Ramos (cell line): ENCODE data around the gene ZIC2.

Experiments
- in situ Hi-C: fragments of 300-500 bp; cut with MboI; formaldehyde crosslinking; loops from one replicate; pipeline ENCODE4 v1.14.3; 2022; ENCODE audit warnings: low sequenced_read_pairs; ENCODE audit not compliant: unreplicated experiment

The ZIC2 gene

DNA sequence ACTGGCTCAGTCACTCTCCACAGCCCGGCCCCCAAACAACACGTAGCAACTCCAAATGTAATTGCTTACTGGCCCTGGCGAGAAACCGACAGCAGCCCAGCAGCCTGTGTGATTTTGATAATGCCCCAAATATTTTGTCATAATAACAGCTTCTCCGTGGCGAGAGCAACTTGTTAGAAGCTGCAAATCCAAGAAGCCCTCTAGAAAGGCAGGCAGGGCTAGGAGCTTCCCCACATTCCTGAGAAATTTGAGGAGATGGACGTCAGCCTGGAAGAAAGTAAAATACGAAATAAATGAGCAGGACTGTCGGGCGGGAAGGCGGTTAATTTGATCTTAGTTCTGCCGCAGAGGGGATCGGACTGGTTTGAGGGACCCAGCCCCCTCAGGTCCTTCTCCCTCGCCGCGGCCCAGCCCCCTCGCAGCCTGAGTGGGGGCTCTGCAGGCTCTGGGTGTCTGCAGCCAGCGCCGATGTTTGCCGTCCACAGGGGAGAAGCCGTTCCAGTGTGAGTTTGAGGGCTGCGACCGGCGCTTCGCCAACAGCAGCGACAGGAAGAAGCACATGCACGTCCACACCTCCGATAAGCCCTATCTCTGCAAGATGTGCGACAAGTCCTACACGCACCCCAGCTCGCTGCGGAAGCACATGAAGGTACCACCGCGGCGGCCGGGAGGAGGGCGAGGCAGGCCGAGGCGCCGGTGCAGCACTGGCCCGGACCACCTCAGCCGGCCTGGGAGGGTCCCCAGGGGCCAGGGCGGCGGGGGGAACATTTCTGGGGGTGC, 3.1 kb downstream of the ZIC2 start:
- in situ Hi-C loops, result no loop called here

DNA sequence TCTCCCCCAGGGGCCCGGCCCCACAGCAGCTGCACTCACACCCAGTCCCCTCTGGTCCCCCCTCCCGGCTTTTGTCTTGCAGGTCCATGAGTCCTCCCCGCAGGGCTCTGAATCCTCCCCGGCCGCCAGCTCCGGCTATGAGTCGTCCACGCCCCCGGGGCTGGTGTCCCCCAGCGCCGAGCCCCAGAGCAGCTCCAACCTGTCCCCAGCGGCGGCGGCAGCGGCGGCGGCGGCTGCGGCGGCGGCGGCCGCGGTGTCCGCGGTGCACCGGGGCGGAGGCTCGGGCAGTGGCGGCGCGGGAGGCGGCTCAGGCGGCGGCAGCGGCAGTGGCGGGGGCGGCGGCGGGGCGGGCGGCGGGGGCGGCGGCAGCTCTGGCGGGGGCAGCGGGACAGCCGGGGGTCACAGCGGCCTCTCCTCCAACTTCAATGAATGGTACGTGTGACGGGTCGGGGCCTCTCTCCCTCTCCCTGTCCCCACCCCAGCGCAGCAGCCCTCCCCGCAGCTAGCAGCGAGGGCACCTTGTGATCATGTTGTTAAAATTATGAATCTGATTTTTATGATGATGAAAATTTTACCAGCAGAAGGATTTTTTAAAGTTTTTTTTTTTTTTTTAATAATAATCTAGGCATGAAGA, 3.8 kb downstream of the ZIC2 start:
- in situ Hi-C loops, result no loop called here

DNA sequence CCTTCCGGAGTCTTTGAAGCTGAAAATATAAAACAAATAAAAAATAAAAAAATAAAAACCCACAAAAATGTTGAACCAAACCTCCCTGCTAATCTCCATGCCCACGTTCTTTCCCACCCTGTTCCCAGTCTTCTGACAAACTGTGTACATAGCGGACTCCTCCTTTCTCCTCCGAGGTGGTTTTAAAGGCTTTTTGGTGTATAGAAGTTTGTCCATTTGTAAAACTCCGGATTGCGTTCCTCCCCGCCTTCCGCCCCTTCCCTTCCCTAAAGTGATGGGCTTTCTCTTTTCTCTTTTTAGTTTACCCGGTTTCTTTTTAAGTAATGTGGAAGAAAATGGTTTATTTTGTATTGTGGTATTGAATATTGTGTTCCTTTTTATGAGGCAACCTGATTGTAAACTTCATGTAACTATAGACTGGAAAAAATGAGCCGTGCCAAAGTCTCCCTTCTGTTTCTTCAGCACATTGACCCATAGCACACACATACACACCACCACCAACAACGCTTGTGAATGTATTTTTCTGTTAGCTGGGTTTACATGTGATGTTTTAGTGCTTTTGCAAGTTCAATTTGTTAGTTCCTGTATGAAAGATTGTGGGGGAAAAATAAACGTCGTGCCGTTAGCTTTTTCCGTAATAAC, 4.4 kb downstream of the ZIC2 start:
- in situ Hi-C loops, result no loop called here

DNA sequence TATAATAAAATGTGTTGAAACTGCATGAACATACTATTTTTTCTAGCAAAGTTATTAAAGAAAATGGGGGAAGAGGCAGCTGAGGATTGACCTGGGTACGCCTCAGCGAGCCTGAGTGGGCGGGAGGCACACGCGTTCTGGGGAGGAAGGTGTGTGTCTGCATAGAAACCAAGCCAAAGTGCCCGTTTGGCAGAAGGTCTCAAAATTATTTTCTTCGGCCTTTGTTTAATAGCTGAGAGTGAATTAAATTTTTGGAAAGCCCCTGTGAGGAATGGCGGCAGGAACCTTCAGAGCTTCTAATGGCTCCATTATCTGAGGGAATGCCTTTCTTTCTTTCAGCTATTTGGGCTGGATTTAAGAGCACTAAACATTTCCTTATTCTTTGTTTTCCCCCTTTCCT, 5.2 kb downstream of the ZIC2 start:
- in situ Hi-C loops, result no loop called here

DNA sequence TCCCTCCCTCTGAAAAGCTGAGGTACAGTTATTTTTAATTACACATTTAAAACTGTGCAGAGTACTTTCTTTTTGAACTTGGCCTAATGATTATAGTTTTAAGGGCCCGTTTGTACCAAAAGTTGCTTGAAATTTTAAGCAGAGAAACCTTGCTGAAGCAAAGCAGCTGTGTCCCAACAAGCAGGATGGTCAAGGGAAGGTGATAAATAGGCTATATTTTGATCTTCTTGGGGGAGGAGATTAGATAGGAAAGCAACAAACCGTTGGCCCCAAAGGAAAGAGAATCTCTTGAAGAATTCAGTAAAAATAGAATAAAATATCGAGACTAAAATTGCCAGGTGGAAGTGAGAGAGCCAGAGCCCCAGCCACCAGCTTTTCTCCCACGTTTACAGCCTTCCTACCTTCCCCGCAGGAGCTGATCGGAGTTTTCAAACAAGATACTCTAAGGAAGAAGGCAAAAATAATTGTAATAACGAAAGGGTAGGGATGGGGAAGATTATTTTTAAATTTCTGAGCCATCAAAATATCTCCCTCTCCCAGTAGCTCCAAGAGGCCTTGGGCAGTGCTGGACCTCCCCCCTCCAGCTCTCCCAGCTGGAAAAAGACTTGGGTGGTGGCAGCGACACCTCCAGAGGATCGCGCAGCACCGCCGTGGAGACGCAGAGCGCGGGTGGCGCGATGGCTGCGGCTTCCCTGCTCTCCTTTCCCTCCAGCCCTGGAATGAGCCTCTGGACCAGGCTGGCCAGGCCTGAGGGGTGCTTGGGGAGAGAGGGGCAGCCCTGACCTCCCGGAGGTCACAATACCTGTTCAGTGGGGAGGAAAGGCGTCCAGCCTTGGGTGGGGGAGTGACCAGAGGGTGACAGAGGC, 5.8 kb downstream of the ZIC2 start:
- in situ Hi-C loops, result no loop called here

DNA sequence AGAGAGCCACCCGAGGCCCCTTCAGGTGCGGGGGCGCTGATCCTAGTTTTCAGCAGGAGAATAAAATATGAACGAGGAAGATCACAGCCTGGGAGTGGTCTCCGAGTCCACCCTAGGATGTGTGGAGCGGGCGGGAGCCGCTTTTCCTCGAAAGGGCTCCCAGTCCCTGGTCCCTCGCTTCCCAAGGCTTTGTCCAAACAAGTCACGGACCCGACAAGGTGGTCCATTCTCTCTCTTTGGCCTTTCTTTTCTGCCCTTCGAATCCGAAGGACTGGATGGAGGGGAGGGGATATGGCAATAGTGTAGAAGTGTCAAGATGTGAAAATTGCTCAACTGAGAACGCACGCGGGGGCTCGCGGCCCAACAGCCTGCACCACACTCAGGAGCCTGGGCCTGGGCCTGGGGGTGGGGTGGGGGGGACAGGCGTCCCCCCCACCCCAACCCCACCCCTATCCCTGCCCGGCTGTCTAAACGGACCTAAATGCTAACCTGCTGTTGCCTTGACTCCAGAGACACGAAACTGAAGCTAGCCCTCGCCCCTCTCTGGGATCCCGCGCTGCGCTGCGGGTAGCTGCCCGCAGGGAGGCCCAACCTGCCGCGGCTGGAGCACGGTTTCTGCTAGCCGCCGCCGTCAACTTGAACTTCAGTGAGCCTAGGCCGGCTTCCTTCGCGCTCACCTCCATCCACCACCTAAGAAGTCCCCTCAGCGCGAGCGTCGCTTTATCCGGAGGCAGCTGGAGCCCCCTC, 7.1 kb downstream of the ZIC2 start:
- in situ Hi-C loops, result no loop called here

DNA sequence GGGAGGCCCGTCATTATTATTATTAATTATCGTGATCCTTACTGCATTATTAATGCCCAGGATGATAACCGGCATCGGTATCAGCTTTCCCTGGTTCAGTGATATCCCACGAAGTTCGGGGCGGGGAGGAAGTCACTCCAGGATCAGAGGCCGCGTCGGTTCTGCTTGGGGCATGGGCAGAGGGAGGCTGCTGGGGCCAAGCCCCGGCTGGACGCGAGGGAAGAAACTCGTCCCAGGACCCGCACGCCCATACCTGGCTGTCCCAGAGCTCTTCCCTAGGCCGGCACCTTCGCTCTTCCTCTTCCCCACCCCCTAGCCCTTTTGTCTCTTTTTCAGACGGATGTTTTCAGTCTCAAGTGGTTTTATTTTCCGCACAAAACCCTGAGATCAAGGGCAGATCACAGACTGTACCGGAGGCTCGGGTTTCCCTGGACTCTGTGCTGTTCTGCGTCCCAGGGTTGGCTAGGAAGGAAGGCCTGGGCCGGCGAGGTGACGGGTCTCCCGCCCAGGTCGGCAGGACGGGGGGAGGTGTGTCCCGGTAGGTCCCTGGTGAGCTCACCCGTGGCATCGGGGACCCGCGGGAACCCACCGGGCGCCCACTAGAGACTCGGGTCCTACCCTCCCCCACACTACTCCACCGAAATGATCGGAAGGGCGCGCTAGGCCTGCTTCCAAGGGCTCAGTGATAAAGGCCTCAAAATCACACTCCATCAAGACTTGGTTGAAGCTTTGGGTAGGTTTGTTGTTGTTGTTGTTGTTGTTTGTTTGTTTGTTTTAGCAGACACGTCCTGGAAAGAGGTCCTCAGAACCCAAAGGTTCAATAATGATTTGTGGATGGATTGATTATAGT, 7.9 kb downstream of the ZIC2 start:
- in situ Hi-C loops, result no loop called here

DNA sequence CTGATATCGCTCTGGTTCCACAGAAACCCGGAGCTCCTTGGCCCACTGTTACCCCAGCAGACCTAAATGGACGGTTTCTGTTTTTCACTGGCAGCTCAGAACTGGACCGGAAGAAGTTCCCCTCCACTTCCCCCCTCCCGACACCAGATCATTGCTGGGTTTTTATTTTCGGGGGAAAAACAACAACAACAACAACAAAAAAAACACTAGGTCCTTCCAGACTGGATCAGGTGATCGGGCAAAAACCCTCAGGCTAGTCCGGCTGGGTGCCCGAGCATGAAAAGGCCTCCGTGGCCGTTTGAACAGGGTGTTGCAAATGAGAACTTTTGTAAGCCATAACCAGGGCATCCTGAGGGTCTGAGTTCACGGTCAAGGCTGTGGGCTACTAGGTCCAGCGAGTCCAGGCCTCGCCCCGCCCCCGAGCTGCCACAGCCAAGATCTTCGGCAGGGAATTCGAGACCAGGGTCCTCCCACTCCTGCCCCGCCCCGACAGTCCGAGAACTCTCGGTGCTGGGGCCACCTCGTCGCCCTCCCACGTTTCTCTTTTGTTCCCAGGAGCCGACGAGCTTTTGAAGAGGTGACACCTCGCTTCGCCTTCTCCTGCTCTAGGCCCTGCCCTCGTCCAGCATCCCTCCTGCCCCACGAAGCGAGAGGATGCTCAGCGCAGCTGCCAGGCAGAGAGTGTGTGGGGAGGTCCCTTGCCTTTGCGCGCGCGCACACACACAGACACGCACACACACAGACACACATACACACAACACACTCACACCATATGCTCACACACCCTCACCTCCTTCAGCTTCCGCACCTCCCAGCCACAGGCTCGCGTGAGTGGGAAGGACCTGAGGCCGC, 8.8 kb downstream of the ZIC2 start:
- in situ Hi-C loops, result no loop called here

DNA sequence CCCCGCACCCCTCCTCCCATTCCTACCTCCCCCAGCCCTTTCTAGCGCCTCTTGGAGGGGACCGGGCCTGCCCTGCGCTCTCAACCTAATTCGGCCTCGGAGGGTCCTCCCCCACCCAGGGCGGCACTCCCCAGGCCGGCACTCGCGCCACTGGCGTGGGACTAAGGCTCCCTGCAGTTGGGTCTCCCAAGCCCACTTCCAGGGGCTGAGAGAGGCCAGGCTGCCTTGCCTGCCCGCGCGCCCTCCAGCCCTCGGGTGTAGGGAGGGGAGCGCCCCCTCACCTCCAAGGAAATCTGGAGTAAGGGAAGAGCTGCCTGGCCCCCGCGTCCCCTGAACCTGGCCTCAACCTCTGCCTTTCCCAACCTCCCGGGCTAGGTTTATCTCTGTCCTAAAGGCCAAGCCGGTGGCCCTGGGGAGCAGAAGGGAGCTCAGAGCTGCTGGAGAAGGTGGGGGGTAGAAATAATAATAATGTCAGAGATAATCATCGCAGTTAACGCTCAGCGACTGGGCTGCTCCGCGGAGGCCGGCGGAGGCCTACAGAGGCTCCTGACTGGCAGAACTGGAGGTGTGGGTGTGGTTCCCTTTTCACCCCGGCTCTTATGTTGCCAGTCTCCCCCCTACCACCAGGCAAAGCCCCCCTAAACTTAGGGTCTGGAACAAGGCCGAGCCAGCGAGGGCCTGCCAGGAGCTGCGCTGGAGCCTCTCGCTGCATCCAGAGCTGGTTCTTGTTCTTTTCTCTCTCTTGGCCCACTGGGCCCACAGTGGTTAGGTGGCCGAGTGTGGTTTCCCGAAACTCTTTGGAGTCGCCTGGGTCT, 9.6 kb downstream of the ZIC2 start:
- in situ Hi-C loops, result no loop called here

DNA sequence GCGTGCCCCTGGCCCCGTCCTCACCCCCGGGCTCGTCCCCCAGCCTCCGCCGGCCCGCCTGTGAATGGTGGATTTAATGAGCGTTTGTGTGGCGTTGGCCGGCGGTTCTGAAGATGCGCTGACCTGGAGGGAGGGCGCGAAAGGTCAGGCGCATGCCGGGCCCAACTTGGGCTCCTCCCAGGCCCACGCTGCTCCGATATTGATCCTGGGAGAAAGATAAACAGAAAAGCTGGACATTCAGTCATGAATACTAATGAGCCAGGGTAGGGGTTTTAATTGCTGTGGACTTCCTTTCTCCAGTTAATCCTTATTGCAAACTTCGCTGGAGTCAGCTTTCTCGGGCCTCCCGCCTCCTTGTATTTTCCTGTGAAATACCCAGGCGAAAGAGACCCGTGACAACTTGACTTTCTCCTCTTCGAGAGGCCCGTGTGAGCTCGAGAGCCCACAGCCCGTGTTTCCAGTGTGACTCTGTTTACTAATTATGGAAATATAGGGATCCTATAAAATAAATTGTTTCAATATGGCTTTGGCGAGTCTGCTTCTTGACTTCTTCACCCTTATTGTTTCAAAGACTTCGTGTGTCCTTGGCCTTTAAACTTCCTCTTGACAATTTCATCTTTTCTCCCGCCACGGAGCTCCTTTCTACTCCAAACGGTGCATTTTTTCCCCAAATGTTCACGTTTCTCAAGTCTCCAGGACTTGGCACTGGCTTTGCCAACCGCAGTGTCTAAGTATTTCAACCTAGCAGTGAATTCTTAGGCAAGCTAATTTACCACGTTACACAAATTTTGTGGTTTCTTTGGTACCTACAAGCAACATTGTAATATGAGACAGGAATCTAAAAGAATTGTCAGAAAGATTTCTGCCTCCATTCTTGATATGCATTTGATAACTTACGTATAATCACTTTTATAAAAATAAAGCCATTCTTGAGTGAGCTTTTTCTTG, 10.5 kb downstream of the ZIC2 start:
- in situ Hi-C loops, result no loop called here

DNA sequence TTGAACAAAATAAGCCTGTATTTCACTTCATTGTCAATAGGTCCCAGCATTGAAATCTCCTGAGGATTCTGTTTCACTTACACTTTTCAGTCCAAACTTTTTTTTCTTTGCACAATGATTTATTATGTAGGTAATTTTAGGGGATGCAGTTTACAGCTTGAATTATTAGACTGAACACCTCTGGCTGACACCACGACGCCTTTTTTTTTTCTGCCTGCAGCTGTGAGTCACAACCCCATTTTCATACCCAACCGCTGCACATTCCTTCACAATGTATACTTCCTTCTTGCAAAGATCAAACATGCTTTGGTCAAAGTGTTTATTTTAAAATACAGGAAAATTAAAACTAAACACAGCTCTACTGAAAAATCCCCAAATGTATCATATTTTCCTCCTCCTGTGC, 11.4 kb downstream of the ZIC2 start:
- in situ Hi-C loops, result no loop called here

DNA sequence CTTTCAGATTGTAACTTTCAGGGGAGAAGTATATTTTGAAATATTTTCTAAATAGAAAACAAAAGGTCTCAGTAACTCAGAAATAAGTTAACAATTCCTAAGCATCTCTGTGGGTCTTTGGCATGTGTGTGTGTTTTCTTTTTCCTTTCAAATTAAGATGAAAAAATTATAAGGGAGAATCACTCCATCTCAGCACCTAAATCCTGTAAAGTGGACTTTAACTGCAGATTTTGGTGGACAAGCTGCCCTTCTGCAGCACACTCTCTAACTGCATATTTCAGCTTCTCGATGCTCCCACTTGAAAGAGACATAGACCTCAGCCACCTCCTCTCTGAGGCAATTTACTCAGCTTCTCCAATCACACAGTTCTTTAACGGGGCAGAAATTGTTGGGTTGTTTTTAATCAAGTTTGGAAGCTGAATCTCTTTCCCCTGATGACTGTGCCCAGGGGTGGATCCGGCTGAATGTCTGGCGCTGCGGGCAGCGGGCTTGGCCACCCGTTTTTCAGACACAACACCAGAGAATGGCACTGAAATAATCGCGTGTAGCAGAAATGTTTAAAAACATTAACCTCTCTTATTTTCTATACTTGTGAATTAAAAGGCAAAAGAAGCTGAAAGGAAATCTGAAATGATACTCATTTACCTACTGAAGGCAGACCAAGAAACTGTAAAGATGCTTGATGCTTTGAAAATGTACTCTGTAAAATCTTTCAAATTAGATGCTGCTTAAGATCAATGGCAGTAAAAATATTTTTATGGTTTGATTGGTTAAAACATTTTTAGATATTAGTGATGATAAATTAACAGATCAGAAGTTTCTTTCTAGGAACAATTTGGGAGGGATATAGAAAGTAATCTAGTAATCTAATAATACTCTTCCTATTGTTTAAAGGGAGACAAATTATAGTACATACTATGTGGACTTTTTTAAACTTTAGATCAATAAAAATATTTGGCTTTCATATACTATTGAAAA, 12.4 kb downstream of the ZIC2 start:
- in situ Hi-C loops, result no loop called here

DNA sequence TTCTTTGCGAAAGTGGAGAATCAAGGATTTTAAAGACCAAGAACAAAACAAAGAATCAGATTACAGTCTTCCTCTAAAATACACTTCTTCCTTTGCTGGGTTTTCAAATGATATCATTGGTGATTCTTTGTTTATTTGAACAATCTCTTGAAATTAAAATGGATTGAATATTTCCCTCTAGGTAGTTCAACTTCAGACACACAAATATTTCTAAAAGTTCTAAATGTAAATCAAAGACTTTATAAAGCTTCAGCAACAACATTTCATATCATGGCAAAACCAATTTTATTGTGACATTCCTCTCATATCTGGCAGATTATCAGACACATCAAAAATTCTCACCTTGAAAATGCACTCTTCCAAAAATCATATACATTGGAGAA, 13.0 kb downstream of the ZIC2 start:
- in situ Hi-C loops, result no loop called here

DNA sequence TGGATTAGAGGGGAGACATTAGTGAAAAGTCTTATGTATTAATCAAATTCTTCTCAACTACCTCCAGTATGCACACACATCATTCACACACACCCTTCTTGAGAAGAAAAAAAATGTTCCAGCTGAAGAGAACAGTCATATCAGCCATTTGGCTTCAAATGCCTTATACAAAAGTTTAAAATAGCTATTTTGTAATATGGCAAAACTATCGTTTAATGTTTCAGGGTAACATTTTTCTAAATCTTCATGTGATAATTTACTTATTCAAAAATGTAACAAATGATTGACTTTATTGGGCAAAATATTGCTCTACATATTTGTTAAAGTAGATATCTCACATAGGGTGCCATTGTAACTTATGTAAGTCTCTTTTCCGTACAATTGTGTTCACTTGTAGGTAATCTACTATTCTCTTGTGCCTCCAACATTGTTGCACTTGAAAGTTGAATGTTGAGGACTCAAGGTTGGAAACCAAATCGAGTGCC, 13.6 kb downstream of the ZIC2 start:
- in situ Hi-C loops, result no loop called here
